IMR-90 (cell line): ENCODE data around the gene RGS3. TPM values are rescaled to one million over a fixed set of nuclear protein-coding genes. Genes with fewer than 3 reads are reported as not detected.
"Not testable (repeated sequence)": the region's sequence is repeated elsewhere in the genome, so short reads cannot be mapped to it uniquely, and the experiment has no call there.

ENCODE experiments used
- ATAC-seq: fragments of 200-7000 bp; cut with Tn5 transposase; 2 replicates; pipeline ENCODE4 v1.9.1; 2020; ENCODE audit warnings: low read depth, mild to moderate bottlenecking, moderate library complexity
- BruUV-seq: library from RNA; stranded (reverse); fragments of 400-500 nt; replicated peaks from 2 replicates; lab custom pipeline; 2021; lab: Mats Ljungman, UMichigan
- CTCF ChIA-PET: fragments of 300-600 bp; formaldehyde crosslinking; extraction: SDS; loops from one replicate; lab custom pipeline; 2021; ENCODE audit warnings: antibody characterized with exemption; lab: Yijun Ruan, JAX
- POLR2A ChIA-PET: fragments of 300-600 bp; sonication (Branson Sonifier 250); formaldehyde crosslinking; loops from one replicate; lab custom pipeline; 2022; ENCODE audit warnings: antibody characterized with exemption; ENCODE audit not compliant: unreplicated experiment; lab: Charles Lee
- DNase-seq: peaks from one replicate; pipeline ENCODE4 v3.0.0; 2013
- H2AFZ ChIP-seq: replicated peaks from 2 replicates; pipeline ENCODE3; 2013; ENCODE audit warnings: low read length, mild to moderate bottlenecking; ENCODE audit not compliant: poor library complexity
- H2AK5ac ChIP-seq: 2 replicates; pipeline ENCODE4 v1.6.1; 2013; ENCODE audit warnings: low read depth, low read length, inconsistent platforms
- H2AK9ac ChIP-seq: replicated peaks from 2 replicates; pipeline ENCODE3; 2013; ENCODE audit warnings: mild to moderate bottlenecking, low read depth, low read length, moderate library complexity; ENCODE audit not compliant: poor library complexity
- H2BK120ac ChIP-seq: 2 replicates; pipeline ENCODE4 v1.6.1; 2013; ENCODE audit warnings: low read depth, low read length, inconsistent platforms
- H2BK15ac ChIP-seq: 3 replicates; pipeline ENCODE4 v1.6.1; 2013; ENCODE audit warnings: low read depth, low read length, inconsistent platforms
- H2BK20ac ChIP-seq: 2 replicates; pipeline ENCODE4 v1.6.1; 2013; ENCODE audit warnings: low read depth, mild to moderate bottlenecking, inconsistent platforms, low read length, moderate library complexity
- H2BK5ac ChIP-seq: 2 replicates; pipeline ENCODE4 v1.6.1; 2013; ENCODE audit warnings: mild to moderate bottlenecking, low read depth, low read length, inconsistent platforms; ENCODE audit not compliant: poor library complexity, severe bottlenecking
- H3K14ac ChIP-seq: replicated peaks from 2 replicates; pipeline ENCODE4 v1.6.1; 2013; ENCODE audit warnings: low read depth, low read length, inconsistent platforms
- H3K18ac ChIP-seq: 2 replicates; pipeline ENCODE4 v1.6.1; 2013; ENCODE audit warnings: low read depth, low read length, control low read depth
- H3K23ac ChIP-seq: 2 replicates; pipeline ENCODE4 v1.6.1; 2013; ENCODE audit warnings: low read depth, low read length, inconsistent platforms
- H3K27ac ChIP-seq: 2 replicates; pipeline ENCODE4 v1.5.1; 2013; ENCODE audit warnings: mild to moderate bottlenecking, control low read depth, low read length; ENCODE audit not compliant: insufficient read depth
- H3K27me3 ChIP-seq: 2 replicates; pipeline ENCODE4 v1.6.1; 2013; ENCODE audit warnings: low read length; ENCODE audit not compliant: control insufficient read depth, insufficient read depth
- H3K36me3 ChIP-seq: 2 replicates; pipeline ENCODE4 v1.6.1; 2013; ENCODE audit warnings: low read length, mixed read lengths; ENCODE audit not compliant: control insufficient read depth, insufficient read depth
- H3K4ac ChIP-seq: 2 replicates; pipeline ENCODE4 v1.6.1; 2013; ENCODE audit warnings: low read depth, low read length, inconsistent platforms
- H3K4me1 ChIP-seq: 2 replicates; pipeline ENCODE4 v1.6.1; 2013; ENCODE audit warnings: low read length, mixed read lengths; ENCODE audit not compliant: control insufficient read depth, insufficient read depth
- H3K4me2 ChIP-seq: 2 replicates; pipeline ENCODE4 v1.6.1; 2013; ENCODE audit warnings: low read depth, mild to moderate bottlenecking, control low read depth, low read length, moderate library complexity
- H3K4me3 ChIP-seq: 2 replicates; pipeline ENCODE4 v1.5.1; 2013; ENCODE audit warnings: low read depth, mild to moderate bottlenecking, control low read depth, low read length, moderate library complexity; ENCODE audit not compliant: insufficient read depth
- H3K56ac ChIP-seq: 2 replicates; pipeline ENCODE4 v1.6.1; 2013; ENCODE audit warnings: low read length, inconsistent platforms; ENCODE audit not compliant: insufficient read depth; ENCODE audit errors: extremely low read depth
- H3K79me1 ChIP-seq, 2 experiments: 2 replicates each; pipeline ENCODE4 v1.6.1; 2013; ENCODE audit warnings: low read length in 2 of 2, inconsistent platforms in 1 of 2, low read depth in 1 of 2
- H3K9ac ChIP-seq: 2 replicates; pipeline ENCODE4 v1.6.1; 2013; ENCODE audit warnings: low read depth, low read length, control low read depth
- H3K9me1 ChIP-seq: 2 replicates; pipeline ENCODE4 v1.6.1; 2013; ENCODE audit warnings: low read length, inconsistent platforms; ENCODE audit not compliant: insufficient read depth
- H3K9me3 ChIP-seq: 2 replicates; pipeline ENCODE4 v1.6.1; 2013; ENCODE audit warnings: low read length; ENCODE audit not compliant: control insufficient read depth, insufficient read depth
- H4K20me1 ChIP-seq: 2 replicates; pipeline ENCODE4 v1.6.1; 2013; ENCODE audit warnings: low read length, inconsistent platforms; ENCODE audit not compliant: insufficient read depth
- H4K5ac ChIP-seq: 2 replicates; pipeline ENCODE4 v1.6.1; 2013; ENCODE audit warnings: mild to moderate bottlenecking, low read depth, low read length, control low read depth
- H4K8ac ChIP-seq, 2 experiments: 2 replicates each; pipeline ENCODE4 v1.6.1; 2013; ENCODE audit warnings: low read depth in 2 of 2, low read length in 2 of 2, control low read depth in 1 of 2, inconsistent platforms in 1 of 2
- H4K91ac ChIP-seq: 2 replicates; pipeline ENCODE4 v1.6.1; 2013; ENCODE audit warnings: low read depth, low read length, inconsistent platforms; ENCODE audit not compliant: insufficient read depth
- ELK1 ChIP-seq: fragments of 150-350 bp; IDR thresholded peaks from 2 replicates; pipeline ENCODE4 v1.6.1; 2016; ENCODE audit warnings: low read depth, mild to moderate bottlenecking, low read length, moderate library complexity, borderline replicate concordance
- NFE2L2 ChIP-seq: fragments of 150-350 bp; IDR thresholded peaks from 2 replicates; pipeline ENCODE4 v1.6.1; 2016; ENCODE audit warnings: low read depth, mild to moderate bottlenecking, low read length
- RFX5 ChIP-seq: IDR thresholded peaks from 2 replicates; pipeline ENCODE4 v1.8.0; 2012; ENCODE audit warnings: low read depth, mild to moderate bottlenecking, low read length, moderate library complexity
- WGBS, 2 experiments: methylation state at CpG; one replicate each; pipeline versions ENCODE4 v1.1.5 to v1.1.7; 2013; ENCODE audit warnings: missing lambda C conversion rate in 2 of 2; ENCODE audit not compliant: insufficient read length in 1 of 2; ENCODE audit errors: extremely low coverage in 2 of 2; 5-methylcytosine and 5-hydroxymethylcytosine counted together
- dilution Hi-C: fragments of 300-500 bp; cut with HindIII; formaldehyde crosslinking; loops from one replicate; pipeline ENCODE4 v1.14.3; 2018; ENCODE audit warnings: low sequenced_read_pairs; ENCODE audit not compliant: unreplicated experiment
- in situ Hi-C: fragments of 300-500 bp; cut with MboI; formaldehyde crosslinking; loops from 3 replicates; pipeline ENCODE4 v1.14.3; 2019; ENCODE audit warnings: low sequenced_read_pairs, inconsistent platforms, mixed read lengths
- intact Hi-C: fragments of 100-400 bp; cut with micrococcal nuclease; formaldehyde crosslinking; loops from 2 replicates; pipeline ENCODE4 v1.10.0; 2022
- polyA plus RNA-seq, 3 experiments: library from polyadenylated mRNA; depleted of rRNA; stranded (reverse); fragments of >200 nt; gene quantifications; 2 replicates each; pipeline ENCODE4 v1.2.3, GENCODE V29; 2012; ENCODE audit warnings: low replicate concordance in 1 of 3
- total RNA-seq: library from RNA; depleted of rRNA; stranded (reverse); fragments of >200 nt; gene quantifications from 2 replicates; pipeline ENCODE4 v1.2.3, GENCODE V29; 2012

RGS3 gene
- total and polyA plus RNA-seq, 2 of the 4 experiments (the other 2 are of a cell fraction) = 51.8 to 65.6 TPM

GRCh38 chr9:113638897-113639296 lies 175.4 kb downstream of the RGS3 start:
- Histone ChIP-seq H3K9me1 (peaks cover 16% of the 10 kb centered on the region), H2BK20ac (no peak overlapping the region), H3K14ac (peak overlapping the region; percentile 39; the same call in 1 of the 2 replicates), H3K4ac (no peak overlapping the region), H3K9ac (no peak overlapping the region), H3K4me3 (no peak overlapping the region), H3K9me3 (no peaks in the 10 kb centered on the region), H3K4me1 (peaks cover 22% of the 10 kb centered on the region), H3K27me3 (no peaks in the 10 kb centered on the region), H4K91ac (no peak overlapping the region), H3K27ac (no peak overlapping the region), H3K4me2 (no peak overlapping the region), H4K20me1 (no peaks in the 10 kb centered on the region), H2AK9ac (no peak overlapping the region), H4K8ac (no peak overlapping the region), H3K56ac (no peak overlapping the region), H2BK5ac (no peak overlapping the region), H2AK5ac (peak overlapping the region; percentile 59), H3K18ac (no peak overlapping the region), H3K23ac (no peak overlapping the region), H3K36me3 (no peaks in the 10 kb centered on the region), H3K79me1 (no peaks in the 10 kb centered on the region), H2BK120ac (no peak overlapping the region), H2BK15ac (no peak overlapping the region), H2AFZ (peak overlapping the region; percentile 8), H4K5ac (no peak overlapping the region)
- CTCF ChIA-PET = interaction anchor here (1.5 kb wide), 1 partner anchor 16 kb away, joined by 3 read pairs; no protein-coding TSS in a partner anchor
- TF ChIP-seq RFX5 = no peak
- TF ChIP-seq ELK1 = no peak
- no peak for TF ChIP-seq NFE2L2
- dilution Hi-C loops (no loop called here), in situ Hi-C loops (no loop called here), intact Hi-C loops (no loop called here)
- WGBS, 2 experiments = no CpG with 5 or more reads among the region's 4 CpGs
- no peak for ATAC-seq
- POLR2A ChIA-PET = no interaction called here
- no peak for DNase-seq
- no TSS peak for BruUV-seq

GRCh38 chr9:113639411-113639970 lies 176.0 kb downstream of the RGS3 start:
- CTCF ChIA-PET = not testable (repeated sequence)

More at GRCh38 chr9:113639411-113639970, 176.0 kb downstream of the RGS3 start:
- H3K4me3 ChIP-seq, H4K5ac ChIP-seq, H2BK120ac ChIP-seq, H3K23ac ChIP-seq, H2BK20ac ChIP-seq, H3K4me2 ChIP-seq, H4K8ac ChIP-seq, H2AK9ac ChIP-seq, H3K56ac ChIP-seq, H2AK5ac ChIP-seq, H3K4ac ChIP-seq, H3K36me3 ChIP-seq, H3K79me1 ChIP-seq, H4K91ac ChIP-seq, H3K27ac ChIP-seq, intact Hi-C loops, H2BK5ac ChIP-seq, H3K27me3 ChIP-seq, POLR2A ChIA-PET, H2AFZ ChIP-seq, DNase-seq, H3K14ac ChIP-seq, H4K20me1 ChIP-seq, ATAC-seq, dilution Hi-C loops, BruUV-seq, in situ Hi-C loops, H3K9ac ChIP-seq, H3K18ac ChIP-seq, H2BK15ac ChIP-seq, H3K9me3 ChIP-seq: not testable (repeated sequence)
- Histone ChIP-seq H3K4me1 (peaks cover 16% of the 10 kb centered on the region), H3K9me1 (peaks cover 13% of the 10 kb centered on the region)
- WGBS, 2 experiments = 73% methylated on average over 5 of the region's 15 CpGs; no CpG with 5 or more reads in 1 of the 2 experiments
